Measurements from ENCODE around the gene ZGPAT. TPM values are rescaled to one million over a fixed set of nuclear protein-coding genes. Genes with fewer than 3 reads are reported as not detected.
A peak's percentile ranks its signal among the peaks of the same experiment; 100 is the strongest.

The ZGPAT gene
- total and polyA plus RNA-seq, 2 donors (not counting 1 experiment from before 2014, with no cell fraction given): 46.1 to 62.1 TPM

DNA sequence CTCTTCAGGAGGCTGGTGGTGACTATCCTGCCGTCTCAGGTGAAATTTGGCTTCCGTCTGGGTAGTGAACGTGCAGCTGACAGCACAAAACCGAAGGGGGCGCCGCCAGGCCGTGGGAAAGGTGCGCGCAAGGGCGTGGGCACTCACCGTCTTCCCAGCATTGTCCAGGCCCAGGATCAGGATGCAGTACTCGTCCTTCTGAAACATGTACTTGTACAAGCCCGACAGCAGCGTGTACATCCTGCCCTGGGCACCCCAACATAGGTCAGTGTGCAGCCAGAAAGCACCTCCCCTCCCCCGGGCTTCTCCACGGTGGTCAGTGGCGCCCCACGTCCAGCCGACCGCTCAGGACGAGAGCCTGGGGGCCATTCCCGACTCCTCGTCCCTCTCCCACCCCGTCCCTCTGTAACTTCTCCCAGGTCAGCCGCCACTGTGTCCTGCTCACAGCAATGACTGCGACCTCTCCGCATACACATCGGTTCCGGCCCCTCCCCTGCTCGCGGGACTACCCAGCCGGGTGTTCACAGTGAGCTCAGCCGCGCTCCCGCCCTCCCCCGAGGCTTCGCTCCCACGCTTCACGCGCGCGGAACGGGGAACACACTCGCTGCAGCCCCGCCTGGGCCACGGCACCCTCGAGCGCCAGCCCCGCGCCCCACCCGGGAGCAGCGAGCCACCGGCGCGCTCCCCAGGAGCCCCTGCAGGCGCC lies 834 bp upstream of the ZGPAT start:
- H3K4me1 Mint-ChIP-seq: peaks cover 34% of the 10 kb centered on the region
- CTCF ChIA-PET: interaction anchor here (1.0 to 2.6 kb wide), 5 partner anchors 12 to 168 kb away, joined by 3 to 11 read pairs (median 5); partner anchors contain the start of genes LIME1 and TPD52L2
- ATAC-seq (ENCODE audit: low read depth) (peak; percentile 12), DNase-seq (peak; percentile 65)
- Histone ChIP-seq H3K4me3 (ENCODE audit: control extremely low read depth in 1 of 5, extremely low read depth in 1 of 5, insufficient read depth in 1 of 5, low read depth in 2 of 5, low read length in 4 of 5) (peak overlapping the region in 4 of 5 experiments; percentile 63 to 80 (median 67)), H3K9me3 (ENCODE audit: control extremely low read depth in 1 of 3, control insufficient read depth in 2 of 3, insufficient read depth in 1 of 3, low read length in 2 of 3) (no peaks in the 10 kb centered on the region), H3K27ac (ENCODE audit: low read length in 2 of 2) (peak overlapping the region; percentile 63 to 85), H3K36me3 (replicated peaks in 1 of 2; ENCODE audit: control extremely low read depth in 1 of 2, control insufficient read depth in 1 of 2, extremely low read depth in 1 of 2, insufficient read depth in 2 of 2, low read length in 1 of 2) (peaks cover 2 to 46% of the 10 kb centered on the region in 2 experiments), H3K4me2 (replicated peaks; ENCODE audit: low read depth, low read length, poor library complexity, severe bottlenecking) (peak overlapping the region; percentile 94), H3K9ac (ENCODE audit: low read length) (peak overlapping the region; percentile 76), H4K20me1 (ENCODE audit: control insufficient read depth, insufficient read depth, low read length, poor library complexity, severe bottlenecking) (peaks cover 81% of the 10 kb centered on the region), H2AFZ (ENCODE audit: insufficient read depth, low read depth, low read length, poor library complexity, severe bottlenecking) (peak overlapping the region; percentile 86), H3K79me2 (ENCODE audit: control insufficient read depth, insufficient read depth, low read length) (peaks cover 92% of the 10 kb centered on the region), H3K27me3 (replicated peaks in 1 of 4; ENCODE audit: control extremely low read depth in 1 of 4, control insufficient read depth in 3 of 4, insufficient read depth in 4 of 4, low read length in 3 of 4) (no peaks in the 10 kb centered on the region), H3K4me1 (ENCODE audit: control insufficient read depth in 2 of 2, insufficient read depth in 2 of 2, low read length in 2 of 2) (peaks cover 21 to 28% of the 10 kb centered on the region in 2 donors)
- TF ChIP-seq, protein P1, sequence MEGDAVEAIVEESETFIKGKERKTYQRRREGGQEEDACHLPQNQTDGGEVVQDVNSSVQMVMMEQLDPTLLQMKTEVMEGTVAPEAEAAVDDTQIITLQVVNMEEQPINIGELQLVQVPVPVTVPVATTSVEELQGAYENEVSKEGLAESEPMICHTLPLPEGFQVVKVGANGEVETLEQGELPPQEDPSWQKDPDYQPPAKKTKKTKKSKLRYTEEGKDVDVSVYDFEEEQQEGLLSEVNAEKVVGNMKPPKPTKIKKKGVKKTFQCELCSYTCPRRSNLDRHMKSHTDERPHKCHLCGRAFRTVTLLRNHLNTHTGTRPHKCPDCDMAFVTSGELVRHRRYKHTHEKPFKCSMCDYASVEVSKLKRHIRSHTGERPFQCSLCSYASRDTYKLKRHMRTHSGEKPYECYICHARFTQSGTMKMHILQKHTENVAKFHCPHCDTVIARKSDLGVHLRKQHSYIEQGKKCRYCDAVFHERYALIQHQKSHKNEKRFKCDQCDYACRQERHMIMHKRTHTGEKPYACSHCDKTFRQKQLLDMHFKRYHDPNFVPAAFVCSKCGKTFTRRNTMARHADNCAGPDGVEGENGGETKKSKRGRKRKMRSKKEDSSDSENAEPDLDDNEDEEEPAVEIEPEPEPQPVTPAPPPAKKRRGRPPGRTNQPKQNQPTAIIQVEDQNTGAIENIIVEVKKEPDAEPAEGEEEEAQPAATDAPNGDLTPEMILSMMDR (IDR thresholded peaks at IDR 0.05): peak; percentile 37
- no peak for TF ChIP-seq EZH2 (IDR thresholded peaks at IDR 0.05; ENCODE audit: borderline replicate concordance, insufficient read depth, low read depth, low read length, poor library complexity, severe bottlenecking)
- peak overlapping the region; percentile 84 for H3K27ac Mint-ChIP-seq
- H3K9me3 Mint-ChIP-seq (ENCODE audit: insufficient read depth): no peaks in the 10 kb centered on the region
- POLR2A ChIA-PET: interaction anchor here (0.5 to 2.2 kb wide), 7 partner anchors 9 to 249 kb away, joined by 3 to 20 read pairs (median 6); partner anchors contain the start of genes GMEB2, LIME1, RTEL1 and SLC2A4RG
- WGBS (ENCODE audit: insufficient coverage): 5% methylated on average over 56 of the region's 56 CpGs
- peak overlapping the region; percentile 87 for H3K4me3 Mint-ChIP-seq
- H3K27me3 Mint-ChIP-seq: no peaks in the 10 kb centered on the region
- intact Hi-C loops (cut with micrococcal nuclease): loop anchor here (1.0 to 5.0 kb wide), 7 partner anchors 29 to 355 kb away; partner anchors contain the start of genes LIME1, PPDPF, PTK6 and RTEL1
